GM18873 (cell line): ENCODE results near the gene AMTN.
"Not testable (repeated sequence)": the region's sequence is repeated elsewhere in the genome, so short reads cannot be mapped to it uniquely, and the experiment has no call there.

ENCODE experiments used
- ATAC-seq: cut with Tn5 transposase; IDR thresholded peaks from one replicate; pipeline ENCODE4 v1.9.1; 2021; ENCODE audit warnings: mild to moderate bottlenecking, moderate library complexity, moderate number of reproducible peaks; ENCODE audit not compliant: unreplicated experiment, low FRiP score

Gene AMTN, protein sequence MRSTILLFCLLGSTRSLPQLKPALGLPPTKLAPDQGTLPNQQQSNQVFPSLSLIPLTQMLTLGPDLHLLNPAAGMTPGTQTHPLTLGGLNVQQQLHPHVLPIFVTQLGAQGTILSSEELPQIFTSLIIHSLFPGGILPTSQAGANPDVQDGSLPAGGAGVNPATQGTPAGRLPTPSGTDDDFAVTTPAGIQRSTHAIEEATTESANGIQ

DNA sequence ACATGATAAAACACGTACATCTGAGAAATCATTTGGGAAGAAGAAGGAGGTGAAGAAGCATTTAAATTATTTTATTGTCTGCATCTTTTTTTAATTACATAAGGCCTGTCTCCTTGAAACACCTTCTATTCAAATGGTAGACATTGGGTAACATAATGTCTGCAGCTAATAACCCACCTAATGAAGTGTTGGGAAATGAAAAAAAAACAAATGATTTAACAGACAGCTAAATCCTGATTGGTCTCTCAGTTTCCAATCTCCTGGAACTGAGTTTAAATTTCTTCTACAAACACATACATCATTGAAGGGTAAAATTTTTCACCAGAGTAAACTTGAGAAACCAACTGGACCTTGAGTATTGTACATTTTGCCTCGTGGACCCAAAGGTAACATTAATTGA lies at the start of gene AMTN:
TSS of gene AMTN (plus strand) at position 301 of the 400 bp plus-strand sequence. CDS start 209 bp downstream, outside the sequence.
- no peak for ATAC-seq

DNA sequence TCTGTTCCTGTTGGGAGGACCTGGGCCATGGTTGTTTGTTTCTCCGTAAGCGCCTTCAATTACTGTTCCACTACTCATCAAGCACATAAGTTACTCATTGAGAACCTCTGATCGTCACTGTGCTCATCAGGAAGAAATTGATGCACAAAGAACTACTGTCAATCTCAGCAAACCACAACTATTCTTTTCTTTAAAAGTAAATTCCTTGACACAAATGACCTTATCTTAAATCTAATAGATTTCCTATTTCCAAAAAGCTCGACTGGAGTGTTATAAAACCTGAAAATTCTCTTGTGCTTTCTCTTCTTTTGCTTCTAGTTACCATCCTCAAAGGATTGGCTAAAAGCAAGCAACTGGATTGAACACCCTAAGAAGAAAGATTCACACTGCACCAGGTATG lies 46.5 kb upstream of the AMTN start, which contains the start of gene MUC7:
TSS of gene MUC7 (plus strand) at position 301 of the 400 bp plus-strand sequence. CDS start 1,825 bp downstream, outside the sequence.
- no peak for ATAC-seq

DNA sequence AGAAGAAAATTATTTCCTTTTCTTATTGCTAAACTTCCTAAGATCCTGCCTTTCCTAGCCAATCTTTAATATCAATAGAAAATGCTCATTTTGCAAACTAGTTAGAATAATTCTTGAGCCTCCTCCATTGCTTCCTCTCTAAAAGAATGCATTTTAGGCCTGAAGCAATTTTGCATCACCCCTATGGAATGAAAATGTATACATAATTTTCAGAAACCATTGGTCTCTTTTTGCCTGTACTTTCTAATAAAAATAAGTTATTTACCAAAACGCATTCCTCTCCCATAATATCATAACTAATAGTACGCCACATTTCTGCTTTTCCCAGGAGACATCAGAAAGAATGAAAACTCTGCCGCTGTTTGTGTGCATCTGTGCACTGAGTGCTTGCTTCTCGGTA lies 44.7 kb upstream of the AMTN start:
- no peak for ATAC-seq

DNA sequence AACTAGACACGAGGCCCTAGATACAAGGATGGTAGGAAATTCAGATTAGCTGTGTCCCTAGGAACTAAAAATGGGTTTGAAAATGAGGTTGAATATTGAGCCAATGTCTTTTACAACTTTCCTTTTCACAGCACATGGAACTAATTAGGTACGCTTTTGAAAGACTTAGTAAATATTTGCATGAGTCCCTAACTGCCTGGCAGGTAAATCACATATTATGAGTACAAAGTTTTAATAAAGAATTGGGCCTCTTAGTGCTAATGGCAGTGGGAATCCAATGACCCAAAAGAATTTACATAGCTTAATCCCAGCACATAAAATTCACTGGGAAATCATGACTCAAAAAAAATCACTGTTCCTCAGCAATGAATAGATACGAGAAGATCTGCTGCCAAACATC lies 29.6 kb upstream of the AMTN start:
- no peak for ATAC-seq

DNA sequence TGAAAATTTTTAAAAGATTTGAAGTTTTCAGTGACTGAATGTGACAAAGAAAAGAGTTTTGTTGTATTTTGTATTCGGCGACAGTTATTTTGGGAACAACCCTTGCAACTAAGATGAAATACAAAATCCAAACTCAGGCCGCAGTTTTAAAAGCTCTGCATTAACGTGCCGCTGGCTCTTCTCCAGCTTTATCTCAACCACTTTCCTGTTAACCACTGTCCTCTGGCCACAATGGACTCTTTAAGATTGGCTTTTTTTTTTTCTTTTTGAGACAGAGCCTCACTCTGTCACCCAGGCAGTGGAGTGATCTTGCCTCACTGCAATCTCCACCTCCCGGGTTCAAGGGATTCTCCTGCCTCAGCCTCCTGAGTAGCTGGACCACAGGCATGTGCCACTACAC lies 22.1 kb upstream of the AMTN start:
- ATAC-seq = no peak

DNA sequence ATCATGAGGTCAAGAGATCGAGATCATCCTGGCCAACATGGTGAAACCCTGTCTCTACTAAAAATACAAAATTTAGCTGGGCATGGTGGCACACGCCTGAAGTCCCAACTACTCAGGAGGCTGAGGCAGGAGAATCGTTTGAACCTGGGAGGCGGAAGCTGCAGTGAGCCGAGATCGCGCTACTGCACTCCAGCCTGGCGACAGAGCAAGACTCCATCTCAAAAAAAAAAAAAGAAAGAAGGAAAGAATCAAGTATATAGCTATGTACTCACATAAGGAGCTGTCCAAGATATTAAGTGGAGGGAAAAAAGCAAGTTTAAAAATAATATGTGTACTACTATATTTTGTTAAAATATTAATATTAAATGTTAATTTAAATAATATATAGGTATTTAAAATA lies 16.5 kb upstream of the AMTN start:
- not testable (repeated sequence) for ATAC-seq

DNA sequence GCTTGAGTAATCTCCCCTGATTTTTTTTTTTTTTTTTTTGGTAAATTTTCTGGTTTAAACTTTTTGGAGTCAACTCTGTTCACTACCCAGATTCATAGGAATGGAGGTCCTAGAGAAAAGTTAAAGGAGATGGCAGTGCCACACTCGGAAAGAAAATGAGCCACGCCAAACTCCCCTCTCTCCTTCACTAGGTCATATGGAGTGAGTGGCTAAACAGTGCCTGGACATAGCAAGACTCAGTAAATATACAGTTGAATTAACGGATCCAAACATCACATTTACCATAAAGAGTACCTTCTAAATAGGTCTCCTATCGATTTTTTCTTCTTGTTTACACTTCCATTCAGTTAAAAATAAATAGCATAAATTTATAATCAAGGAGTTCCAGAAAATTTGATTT lies 13.6 kb upstream of the AMTN start:
- ATAC-seq = no peak

DNA sequence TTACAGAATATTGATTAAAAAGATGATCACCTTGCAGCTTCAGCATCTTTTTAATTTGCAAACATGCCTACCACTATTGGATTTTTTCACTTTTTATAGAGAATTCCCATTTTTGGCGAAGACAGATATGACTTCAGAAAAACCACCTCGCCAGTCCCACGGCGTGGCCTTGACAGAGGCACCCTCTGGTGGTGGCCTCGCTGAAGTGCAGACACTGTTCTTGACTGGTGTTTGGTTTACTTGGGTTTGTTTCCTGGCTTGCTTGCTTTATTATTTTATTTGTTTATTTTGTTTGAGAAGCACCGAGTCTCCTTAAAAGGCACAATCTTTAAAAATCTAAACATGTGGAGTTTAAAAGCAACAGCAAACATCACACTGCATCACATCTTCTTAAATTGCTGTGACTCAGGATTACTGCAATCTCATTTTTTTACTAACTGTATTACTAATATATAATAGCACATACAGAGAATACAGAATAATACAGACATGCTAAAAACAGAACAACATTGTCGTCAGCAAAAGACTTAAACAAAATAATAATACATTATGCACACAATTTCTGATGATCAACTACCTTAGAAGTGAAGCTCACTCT lies 13.1 kb upstream of the AMTN start:
- ATAC-seq = peak; percentile 84

DNA sequence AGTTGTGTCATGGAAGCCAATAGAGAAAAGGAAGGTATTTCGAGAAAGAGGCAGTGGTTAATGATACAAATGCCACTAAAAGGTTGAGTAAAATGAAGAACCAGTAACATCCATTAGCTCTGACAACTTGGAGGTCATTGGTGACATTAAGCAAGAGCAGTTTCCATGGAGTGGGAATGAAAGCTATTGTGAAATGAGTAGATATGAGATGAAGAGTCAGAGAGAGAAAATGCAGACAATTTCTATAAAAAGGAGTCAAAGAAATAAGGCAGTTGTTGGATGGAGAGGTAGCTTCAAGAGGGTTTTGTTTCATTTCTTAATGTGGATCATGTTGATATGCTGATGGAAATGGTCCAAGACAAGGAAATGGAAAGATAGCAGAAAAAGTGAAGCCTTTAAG lies 9.6 kb upstream of the AMTN start:
- no peak for ATAC-seq

DNA sequence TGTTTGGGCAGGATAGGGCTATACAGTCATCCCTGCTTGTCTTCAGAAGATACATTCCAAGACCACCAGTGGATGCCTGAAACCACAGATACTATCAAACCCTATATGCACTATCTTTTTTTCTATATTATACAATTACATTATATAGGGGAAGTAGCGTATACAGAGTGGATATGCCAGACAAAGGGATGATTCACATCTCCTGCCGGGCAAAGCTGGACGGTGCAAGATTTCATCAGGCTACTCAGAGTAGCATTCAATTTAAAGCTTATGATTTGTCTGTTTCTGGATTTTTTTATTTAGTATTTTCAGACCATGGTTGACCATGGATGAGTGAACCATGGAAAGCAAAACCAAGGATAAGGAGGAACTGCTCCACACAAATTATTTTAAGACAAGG lies 7.0 kb upstream of the AMTN start:
- ATAC-seq = no peak

DNA sequence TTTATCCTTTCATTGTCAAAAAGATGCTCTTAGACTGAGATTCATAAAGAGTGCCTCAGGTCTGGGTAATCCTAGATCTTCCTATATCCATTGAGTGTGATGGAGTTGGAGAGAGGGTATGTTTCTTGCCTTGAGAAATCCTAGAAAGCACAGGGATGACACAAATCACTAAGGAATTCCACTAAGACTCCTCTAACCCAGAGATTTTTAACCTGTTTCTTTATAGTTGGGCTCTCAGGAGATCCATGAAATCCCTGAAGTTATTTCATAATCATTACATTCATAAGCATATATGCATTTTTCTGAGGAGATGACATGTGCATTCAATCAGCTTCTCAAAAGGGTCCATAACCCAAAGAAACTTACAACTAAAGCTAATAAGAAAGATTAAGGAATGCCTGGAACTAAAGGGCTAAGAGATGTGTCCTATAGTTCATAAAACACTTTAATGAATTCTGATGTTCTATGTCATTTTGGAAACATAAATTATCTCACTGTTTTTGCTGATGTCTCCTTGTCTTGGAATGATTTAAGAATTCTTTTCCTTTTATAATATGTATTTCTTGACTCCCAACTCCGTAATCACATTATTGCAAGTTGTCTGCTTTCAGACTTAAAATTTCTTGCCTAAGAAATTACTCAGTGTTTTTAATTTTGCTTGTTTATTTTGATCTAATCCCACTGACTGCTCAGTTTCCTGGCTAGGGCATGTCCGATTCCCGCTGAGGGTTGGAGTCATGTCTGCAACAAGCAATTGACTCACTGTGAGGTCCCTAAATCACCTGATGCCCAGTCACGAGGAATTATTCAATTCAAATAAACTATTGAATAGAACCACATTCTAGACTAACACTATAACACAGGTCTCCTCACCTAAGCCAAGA lies 2.8 kb upstream of the AMTN start:
- no peak for ATAC-seq

DNA sequence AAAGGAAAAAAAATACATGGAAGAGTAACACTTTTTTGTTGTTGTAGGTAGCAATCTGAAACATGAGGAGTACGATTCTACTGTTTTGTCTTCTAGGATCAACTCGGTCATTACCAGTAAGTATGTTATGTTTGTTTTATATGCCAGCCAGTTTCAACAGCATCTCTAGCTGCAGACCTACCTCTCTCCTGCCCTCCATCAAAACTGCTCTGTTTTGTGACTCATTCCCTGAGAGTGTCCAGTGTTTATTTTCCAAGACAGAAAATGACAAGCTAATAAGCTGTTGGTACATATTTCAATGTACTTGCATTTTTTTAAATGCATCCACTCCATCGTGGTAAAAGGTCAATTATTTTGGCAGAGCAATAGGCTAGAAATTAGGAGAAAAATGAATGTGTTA lies 347 bp downstream of the AMTN start:
- no peak for ATAC-seq

DNA sequence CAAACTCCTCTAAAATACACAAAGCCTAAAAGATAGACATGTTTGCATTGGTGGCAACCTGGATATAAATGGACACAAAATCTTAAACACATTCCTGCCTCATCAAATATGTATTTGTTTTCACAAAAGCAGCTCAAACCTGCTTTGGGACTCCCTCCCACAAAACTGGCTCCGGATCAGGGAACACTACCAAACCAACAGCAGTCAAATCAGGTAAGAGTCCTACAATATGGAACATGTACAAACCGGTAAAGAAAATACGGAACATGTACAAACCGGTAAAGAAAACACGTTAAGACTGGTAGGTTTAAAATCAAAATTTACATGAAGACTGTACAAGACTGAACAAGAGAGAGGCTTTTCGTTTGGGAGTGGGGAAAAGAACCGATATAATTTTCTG lies 4.3 kb downstream of the AMTN start:
- no peak for ATAC-seq

DNA sequence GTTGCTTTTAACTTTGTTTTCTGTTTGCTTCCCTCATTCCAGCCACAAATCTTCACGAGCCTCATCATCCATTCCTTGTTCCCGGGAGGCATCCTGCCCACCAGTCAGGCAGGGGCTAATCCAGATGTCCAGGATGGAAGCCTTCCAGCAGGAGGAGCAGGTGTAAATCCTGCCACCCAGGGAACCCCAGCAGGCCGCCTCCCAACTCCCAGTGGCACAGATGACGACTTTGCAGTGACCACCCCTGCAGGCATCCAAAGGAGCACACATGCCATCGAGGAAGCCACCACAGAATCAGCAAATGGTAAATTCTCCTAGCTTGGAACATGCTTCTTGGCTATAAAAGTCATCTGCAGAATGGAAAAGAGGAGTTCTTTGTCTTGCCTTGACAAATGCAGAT lies 12.6 kb downstream of the AMTN start:
- ATAC-seq = no peak

DNA sequence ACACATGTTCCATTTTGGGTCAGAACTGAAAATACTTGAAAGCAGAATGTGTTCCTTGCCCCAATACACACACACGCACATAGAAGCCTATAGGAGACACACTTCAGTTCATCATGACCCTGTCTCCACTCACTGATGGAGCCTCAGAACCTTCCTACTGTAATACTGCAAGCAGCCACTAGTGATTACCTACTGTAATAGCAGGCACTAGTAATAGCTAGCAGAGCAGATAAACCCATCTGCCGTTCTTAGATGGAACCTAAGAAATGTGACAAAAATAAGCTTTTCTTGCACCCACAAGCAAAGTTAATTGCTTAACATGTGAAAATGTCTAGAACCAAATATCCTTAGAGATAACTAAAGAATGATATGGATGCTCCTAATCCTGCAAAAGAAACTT lies 13.6 kb downstream of the AMTN start:
- ATAC-seq = no peak

DNA sequence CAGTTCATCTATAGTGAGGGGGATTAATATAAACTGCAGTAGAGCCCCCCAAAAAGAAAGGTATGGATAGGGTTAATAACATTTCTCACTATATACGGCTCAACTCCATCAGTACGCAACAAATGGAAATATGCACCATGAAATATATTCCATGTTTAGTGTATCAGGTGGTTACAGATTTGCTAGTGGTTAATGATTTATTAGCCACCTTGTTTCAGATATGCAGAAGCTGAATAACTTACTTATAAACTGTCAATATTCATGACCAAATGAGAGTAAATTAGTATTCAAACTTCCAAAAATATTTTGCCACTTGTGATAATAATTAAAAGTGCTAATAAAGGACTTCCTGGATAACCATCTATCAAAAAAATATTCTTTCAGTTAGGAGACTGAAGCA lies 14.8 kb downstream of the AMTN start:
- ATAC-seq = peak; percentile 54

DNA sequence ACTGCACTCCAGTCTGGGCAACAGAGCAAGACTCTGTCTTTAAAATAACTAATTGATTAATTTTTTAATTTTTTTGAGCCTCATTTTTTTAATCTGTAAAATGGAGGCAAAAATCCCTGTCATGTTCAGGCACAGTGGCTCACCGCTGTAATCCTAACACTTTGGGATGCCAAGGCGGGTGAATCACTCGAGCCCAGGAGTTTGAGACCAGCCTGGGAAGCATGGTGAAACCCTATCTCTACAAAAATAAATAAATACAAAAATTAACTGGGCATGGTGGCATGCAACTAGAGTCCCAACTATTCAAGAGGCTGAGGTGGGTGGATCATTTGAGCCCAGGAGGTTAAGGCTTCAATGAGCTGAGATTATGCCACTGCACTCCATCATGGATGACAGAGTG lies 15.4 kb downstream of the AMTN start:
- no peak for ATAC-seq

DNA sequence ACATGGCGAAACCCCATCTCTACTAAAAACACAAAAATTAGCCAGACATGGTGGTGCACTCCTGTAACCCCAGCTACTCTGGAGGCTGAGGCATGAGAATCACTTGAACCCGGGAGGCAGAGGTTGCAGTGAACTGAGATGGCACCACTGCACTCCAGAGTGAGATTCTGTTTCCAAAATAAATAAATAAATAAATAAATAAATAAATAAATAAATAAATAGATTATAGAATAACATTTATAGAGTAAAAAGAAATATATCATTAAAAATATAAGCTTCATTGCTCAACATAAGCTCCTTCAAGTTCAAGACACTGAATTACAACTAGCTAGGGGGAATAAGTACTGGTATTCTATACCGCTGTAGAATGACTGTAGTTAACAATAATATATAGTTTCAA lies 16.5 kb downstream of the AMTN start:
- ATAC-seq = not testable (repeated sequence)

DNA sequence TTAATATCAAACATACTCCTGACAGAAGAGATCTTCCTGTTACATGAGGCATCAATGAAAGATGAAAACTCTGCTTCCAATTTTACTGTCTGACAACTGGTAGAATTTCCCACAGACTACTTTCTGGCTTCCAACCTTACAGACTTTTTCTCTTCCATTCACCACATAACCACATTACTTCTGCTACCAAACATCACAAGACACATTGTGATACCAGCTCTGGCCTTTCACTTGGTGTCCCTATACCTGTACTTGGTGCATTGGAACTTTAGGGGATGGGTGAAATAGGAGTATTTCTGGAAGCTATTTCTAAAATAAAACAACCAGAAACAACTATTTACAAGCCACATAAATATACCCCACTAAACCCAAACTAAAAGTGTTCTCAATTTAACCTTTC lies 20.5 kb downstream of the AMTN start:
- ATAC-seq = no peak

DNA sequence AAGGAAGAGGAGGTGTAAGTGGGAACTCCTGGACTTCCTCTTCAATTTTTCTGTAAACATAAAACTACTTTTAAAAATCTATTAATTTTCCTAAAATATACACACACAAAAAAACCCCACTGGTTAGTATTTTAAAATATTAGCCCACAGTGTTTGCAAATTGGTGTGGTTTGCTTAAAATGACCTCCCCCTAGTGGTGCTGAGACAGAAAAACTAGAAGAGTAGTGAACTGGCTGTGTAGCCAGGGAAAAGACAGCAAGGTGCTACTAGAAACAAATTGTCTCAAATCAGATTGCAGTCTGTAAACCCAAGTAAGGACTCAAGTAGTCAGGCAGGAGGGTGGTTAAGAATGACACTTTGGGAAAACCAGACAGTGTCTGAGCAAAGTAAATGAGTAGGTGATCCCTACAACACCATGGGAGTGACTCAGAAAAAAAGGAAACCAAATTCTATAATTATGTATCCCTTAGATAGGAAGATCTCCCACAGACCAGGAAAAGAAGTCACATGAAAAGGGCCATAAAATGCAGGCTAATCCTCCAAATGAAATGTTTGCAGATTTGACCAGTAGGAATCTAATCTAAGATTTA lies 26.0 kb downstream of the AMTN start:
- no peak for ATAC-seq

DNA sequence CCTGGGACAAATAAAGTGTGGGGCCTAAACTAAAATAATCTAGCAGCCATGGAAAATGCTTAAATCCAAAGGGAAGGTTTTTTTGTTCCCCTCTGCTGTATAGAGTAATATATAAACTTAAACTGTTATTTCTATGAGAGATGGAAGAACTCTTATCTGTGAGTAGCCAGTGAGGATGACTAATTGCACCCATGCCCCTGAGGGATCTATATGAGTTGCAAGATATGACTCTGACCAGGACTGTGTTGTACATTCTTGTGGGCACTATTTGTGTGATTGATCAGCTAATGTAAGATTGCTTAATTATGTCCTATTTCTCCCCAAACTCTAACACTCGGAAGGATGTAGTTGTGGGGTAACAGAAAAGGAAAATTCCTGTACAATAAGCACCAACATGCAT lies 38.5 kb downstream of the AMTN start:
- no peak for ATAC-seq
